CD14-positive monocyte (primary cell): ENCODE results near the gene MMRN2. TPM values are rescaled to one million over a fixed set of nuclear protein-coding genes. Genes with fewer than 3 reads are reported as not detected.

Experiments used
- DNase-seq, 3 donors: peaks; one replicate each; pipeline ENCODE4 v3.0.0-alpha.2; 2011 to 2022
- H2AFZ ChIP-seq: 2 replicates; pipeline ENCODE4 v1.6.0; 2012; ENCODE audit warnings: mild to moderate bottlenecking, low read depth, low read length, inconsistent platforms; ENCODE audit not compliant: insufficient read depth, poor library complexity, severe bottlenecking
- H3K27ac ChIP-seq, 2 donors: 1 replicate in 1 of 2; 2 replicates in 1 of 2; pipeline ENCODE4 v1.5.1; 2012 to 2013; ENCODE audit warnings: low read length in 2 of 2, control low read depth in 1 of 2, inconsistent platforms in 1 of 2, low read depth in 1 of 2, mild to moderate bottlenecking in 1 of 2
- H3K27me3 ChIP-seq, 2 donors: one replicate each; pipeline versions ENCODE4 v1.6.0 to v1.6.1; 2011 to 2013; ENCODE audit warnings: low read length in 2 of 2; ENCODE audit not compliant: control insufficient read depth in 2 of 2, insufficient read depth in 2 of 2
- H3K36me3 ChIP-seq, 2 donors: replicated peaks in 1 of 2; 1 replicate in 1 of 2; 2 replicates in 1 of 2; pipeline versions ENCODE4 v1.5.1 to v1.6.1; 2012 to 2013; ENCODE audit warnings: low read length in 2 of 2, control low read depth in 1 of 2, inconsistent platforms in 1 of 2, mild to moderate bottlenecking in 1 of 2; ENCODE audit not compliant: insufficient read depth in 2 of 2, control insufficient read depth in 1 of 2
- H3K4me1 ChIP-seq, 2 donors: 1 replicate in 1 of 2; 2 replicates in 1 of 2; pipeline versions ENCODE4 v1.5.1 to v1.6.1; 2012 to 2013; ENCODE audit warnings: low read length in 2 of 2, control low read depth in 1 of 2, inconsistent platforms in 1 of 2, mild to moderate bottlenecking in 1 of 2, moderate library complexity in 1 of 2; ENCODE audit not compliant: insufficient read depth in 2 of 2, control insufficient read depth in 1 of 2
- H3K4me2 ChIP-seq: replicated peaks from 2 replicates; pipeline ENCODE3; 2012; ENCODE audit warnings: low read length, moderate library complexity, mild to moderate bottlenecking; ENCODE audit not compliant: poor library complexity, severe bottlenecking; ENCODE audit errors: extremely low read depth
- H3K4me3 ChIP-seq, 3 experiments: fragments of 200-600 bp in 1 of 3; sonication (generic) in 1 of 3; replicated peaks in 1 of 3; 1 replicate in 2 of 3; 2 replicates in 1 of 3; pipeline ENCODE4 v1.5.1; 2011 to 2013; ENCODE audit warnings: low read length in 3 of 3, mild to moderate bottlenecking in 3 of 3, control low read depth in 2 of 3, low read depth in 2 of 3, inconsistent platforms in 1 of 3, moderate library complexity in 1 of 3
- H3K79me2 ChIP-seq: 2 replicates; pipeline ENCODE4 v1.6.0; 2012; ENCODE audit warnings: mild to moderate bottlenecking, control low read depth, inconsistent platforms, low read length, moderate library complexity; ENCODE audit not compliant: insufficient read depth
- H3K9ac ChIP-seq: 2 replicates; pipeline ENCODE4 v1.6.0; 2017; ENCODE audit warnings: low read length, mild to moderate bottlenecking; ENCODE audit not compliant: insufficient read depth, poor library complexity, severe bottlenecking
- H3K9me3 ChIP-seq, 2 donors: replicated peaks in 1 of 2; 1 replicate in 1 of 2; 2 replicates in 1 of 2; pipeline versions ENCODE4 v1.5.1 to v1.6.1; 2012 to 2013; ENCODE audit warnings: low read length in 2 of 2, control low read depth in 1 of 2; ENCODE audit not compliant: control insufficient read depth in 1 of 2, insufficient read depth in 1 of 2
- H4K20me1 ChIP-seq: 2 replicates; pipeline ENCODE4 v1.6.0; 2012; ENCODE audit warnings: mild to moderate bottlenecking, low read length, control low read depth, moderate library complexity; ENCODE audit not compliant: insufficient read depth
- H3K27ac Mint-ChIP-seq, 7 donors: one replicate each; pipeline ENCODE4 v1.8.0; 2020; ENCODE audit warnings: mild to moderate bottlenecking in 7 of 7, mixed read lengths in 7 of 7, moderate library complexity in 6 of 7, inconsistent platforms in 2 of 7
- H3K27me3 Mint-ChIP-seq, 3 donors: one replicate each; pipeline ENCODE4 v1.8.0; 2021 to 2022; ENCODE audit warnings: low read depth in 3 of 3, mild to moderate bottlenecking in 3 of 3, mixed read lengths in 3 of 3, moderate library complexity in 3 of 3, inconsistent platforms in 1 of 3
- H3K36me3 Mint-ChIP-seq, 2 donors: one replicate each; pipeline ENCODE4 v1.8.0; 2020; ENCODE audit warnings: mixed read lengths in 2 of 2, inconsistent platforms in 1 of 2, mild to moderate bottlenecking in 1 of 2
- H3K4me1 Mint-ChIP-seq: one replicate; pipeline ENCODE4 v1.8.0; 2020; ENCODE audit warnings: mild to moderate bottlenecking, mixed read lengths
- H3K4me3 Mint-ChIP-seq, 2 donors: one replicate each; pipeline ENCODE4 v1.8.0; 2020; ENCODE audit warnings: mild to moderate bottlenecking in 2 of 2, mixed read lengths in 2 of 2, moderate library complexity in 1 of 2
- H3K9me3 Mint-ChIP-seq, 7 donors: one replicate each; pipeline ENCODE4 v1.8.0; 2020 to 2022; ENCODE audit warnings: mixed read lengths in 7 of 7, mild to moderate bottlenecking in 6 of 7, moderate library complexity in 6 of 7, inconsistent platforms in 2 of 7
- WGBS: methylation state at CpG from one replicate; pipeline ENCODE4 v1.1.5; 2013; ENCODE audit warnings: missing lambda C conversion rate; ENCODE audit not compliant: insufficient coverage; 5-methylcytosine and 5-hydroxymethylcytosine counted together
- intact Hi-C, 2 donors: fragments of 100-400 bp; cut with micrococcal nuclease; formaldehyde crosslinking; loops; one replicate each; pipeline versions ENCODE4 v1.15.0 to v1.15.1; 2023
- polyA plus RNA-seq, 3 donors: library from polyadenylated mRNA; depleted of rRNA in 1 of 3; unstranded in 2 of 3; stranded (reverse) in 1 of 3; fragments of 300-500 nt in 2 of 3; fragments of >200 nt in 1 of 3; fragmentation: Illumina TruSeq in 2 of 3; gene quantifications; 1 replicate in 2 of 3; 2 replicates in 1 of 3; pipeline ENCODE4 v1.2.3, GENCODE V29; 2012 to 2021
- TF ChIP-seq, protein P1 (sequence below): fragments of 200-600 bp; IDR thresholded peaks from one replicate; pipeline ENCODE4 v1.8.0; 2022; ENCODE audit warnings: antibody characterized with exemption, mild to moderate bottlenecking

The MMRN2 gene
- polyA plus RNA-seq, 3 donors: 0.07 to 1.8 TPM; not detected in 1

DNA sequence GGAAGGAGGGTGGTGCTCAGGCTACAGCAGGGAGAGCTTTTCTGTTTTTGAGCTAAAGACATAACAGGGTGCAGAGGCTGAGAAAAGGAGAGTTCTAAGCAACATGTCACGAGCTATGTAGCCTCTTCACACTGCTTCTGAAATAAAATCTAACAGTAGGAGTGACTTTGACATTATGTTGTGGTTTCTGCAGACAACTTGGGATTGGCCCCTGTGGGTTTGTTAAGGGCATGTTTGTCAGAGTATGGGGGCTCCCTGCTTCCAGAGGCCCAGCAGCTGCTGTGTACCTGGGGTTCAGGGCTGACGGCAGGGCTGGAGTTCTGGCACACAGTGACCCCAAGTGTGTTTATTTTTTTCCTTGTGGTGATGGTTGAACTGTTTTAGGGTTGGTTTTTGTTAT, 24.7 kb downstream of the MMRN2 start:
- H3K4me3 Mint-ChIP-seq: no peak overlapping the region

GRCh38 chr10:86931872-86932271, 25.5 kb downstream of the MMRN2 start:
- DNase-seq: no peak
- Histone ChIP-seq H3K4me2 (no peak overlapping the region), H3K36me3 (no peaks in the 10 kb centered on the region), H3K4me3 (no peak overlapping the region), H3K9ac (no peak overlapping the region), H3K4me1 (no peaks in the 10 kb centered on the region), H3K9me3 (no peaks in the 10 kb centered on the region), H2AFZ (no peak overlapping the region), H4K20me1 (no peaks in the 10 kb centered on the region), H3K27ac (no peak overlapping the region), H3K27me3 (no peaks in the 10 kb centered on the region), H3K79me2 (no peaks in the 10 kb centered on the region)
- TF ChIP-seq, protein P1, sequence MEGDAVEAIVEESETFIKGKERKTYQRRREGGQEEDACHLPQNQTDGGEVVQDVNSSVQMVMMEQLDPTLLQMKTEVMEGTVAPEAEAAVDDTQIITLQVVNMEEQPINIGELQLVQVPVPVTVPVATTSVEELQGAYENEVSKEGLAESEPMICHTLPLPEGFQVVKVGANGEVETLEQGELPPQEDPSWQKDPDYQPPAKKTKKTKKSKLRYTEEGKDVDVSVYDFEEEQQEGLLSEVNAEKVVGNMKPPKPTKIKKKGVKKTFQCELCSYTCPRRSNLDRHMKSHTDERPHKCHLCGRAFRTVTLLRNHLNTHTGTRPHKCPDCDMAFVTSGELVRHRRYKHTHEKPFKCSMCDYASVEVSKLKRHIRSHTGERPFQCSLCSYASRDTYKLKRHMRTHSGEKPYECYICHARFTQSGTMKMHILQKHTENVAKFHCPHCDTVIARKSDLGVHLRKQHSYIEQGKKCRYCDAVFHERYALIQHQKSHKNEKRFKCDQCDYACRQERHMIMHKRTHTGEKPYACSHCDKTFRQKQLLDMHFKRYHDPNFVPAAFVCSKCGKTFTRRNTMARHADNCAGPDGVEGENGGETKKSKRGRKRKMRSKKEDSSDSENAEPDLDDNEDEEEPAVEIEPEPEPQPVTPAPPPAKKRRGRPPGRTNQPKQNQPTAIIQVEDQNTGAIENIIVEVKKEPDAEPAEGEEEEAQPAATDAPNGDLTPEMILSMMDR: no peak
- intact Hi-C loops: no loop called here
- WGBS: no CpG with 5 or more reads among the region's 1 CpG
- Mint-ChIP-seq H3K27ac (no peak overlapping the region), H3K4me3 (no peak overlapping the region), H3K27me3 (peaks cover 0 to 5% (median 5%) of the 10 kb centered on the region in 3 donors), H3K9me3 (no peaks in the 10 kb centered on the region), H3K4me1 (peaks cover 4% of the 10 kb centered on the region), H3K36me3 (no peaks in the 10 kb centered on the region)

More for the DNA sequence above, 24.7 kb downstream of the MMRN2 start:
- no peaks in the 10 kb centered on the region for H3K9me3 ChIP-seq
- H3K4me3 ChIP-seq: no peak overlapping the region
- Mint-ChIP-seq H3K36me3 (no peaks in the 10 kb centered on the region), H3K27me3 (peaks cover 0 to 5% (median 5%) of the 10 kb centered on the region in 3 donors), H3K27ac (no peak overlapping the region), H3K9me3 (no peaks in the 10 kb centered on the region), H3K4me1 (peaks cover 4% of the 10 kb centered on the region)
- no peak for DNase-seq
- no peak overlapping the region for H3K4me2 ChIP-seq
- H3K36me3 ChIP-seq: no peaks in the 10 kb centered on the region
- no peaks in the 10 kb centered on the region for H3K27me3 ChIP-seq
- intact Hi-C loops: no loop called here
- TF ChIP-seq, protein P1: no peak
- no CpG with 5 or more reads among the region's 2 CpGs for WGBS
- H3K27ac ChIP-seq: no peak overlapping the region
- no peaks in the 10 kb centered on the region for H3K79me2 ChIP-seq
- no peak overlapping the region for H2AFZ ChIP-seq
- no peaks in the 10 kb centered on the region for H3K4me1 ChIP-seq
- no peaks in the 10 kb centered on the region for H4K20me1 ChIP-seq
- H3K9ac ChIP-seq: no peak overlapping the region
